ENCODE data around the gene C1orf74. TPM values are rescaled to one million over a fixed set of nuclear protein-coding genes. Genes with fewer than 3 reads are reported as not detected.

C1orf74 gene
- total RNA-seq, 3 donors from 2014 or later, result 0.64 to 3.1 (median 2.0) TPM

GRCh38 chr1:209746451-209747165 lies 37.8 kb downstream of the C1orf74 start:
- intact Hi-C loops (cut with DNase I; ENCODE audit: low total_unique reads), result no loop called here
- no peak overlapping the region for H3K4me3 ChIP-seq
- no peaks in the 10 kb centered on the region for H3K9me3 ChIP-seq
- no peaks in the 10 kb centered on the region for H3K36me3 ChIP-seq
- no peak overlapping the region for H3K27ac ChIP-seq
- no peak for DNase-seq (ENCODE audit: low spot score in 2 of 2)
- no peaks in the 10 kb centered on the region for H3K4me1 ChIP-seq
- H3K27me3 ChIP-seq, result no peaks in the 10 kb centered on the region
- TF ChIP-seq POLR2AphosphoS5 (IDR thresholded peaks at IDR 0.05) (no peak), POLR2A (IDR thresholded peaks at IDR 0.05) (no peak)
- TF ChIP-seq, protein P1, sequence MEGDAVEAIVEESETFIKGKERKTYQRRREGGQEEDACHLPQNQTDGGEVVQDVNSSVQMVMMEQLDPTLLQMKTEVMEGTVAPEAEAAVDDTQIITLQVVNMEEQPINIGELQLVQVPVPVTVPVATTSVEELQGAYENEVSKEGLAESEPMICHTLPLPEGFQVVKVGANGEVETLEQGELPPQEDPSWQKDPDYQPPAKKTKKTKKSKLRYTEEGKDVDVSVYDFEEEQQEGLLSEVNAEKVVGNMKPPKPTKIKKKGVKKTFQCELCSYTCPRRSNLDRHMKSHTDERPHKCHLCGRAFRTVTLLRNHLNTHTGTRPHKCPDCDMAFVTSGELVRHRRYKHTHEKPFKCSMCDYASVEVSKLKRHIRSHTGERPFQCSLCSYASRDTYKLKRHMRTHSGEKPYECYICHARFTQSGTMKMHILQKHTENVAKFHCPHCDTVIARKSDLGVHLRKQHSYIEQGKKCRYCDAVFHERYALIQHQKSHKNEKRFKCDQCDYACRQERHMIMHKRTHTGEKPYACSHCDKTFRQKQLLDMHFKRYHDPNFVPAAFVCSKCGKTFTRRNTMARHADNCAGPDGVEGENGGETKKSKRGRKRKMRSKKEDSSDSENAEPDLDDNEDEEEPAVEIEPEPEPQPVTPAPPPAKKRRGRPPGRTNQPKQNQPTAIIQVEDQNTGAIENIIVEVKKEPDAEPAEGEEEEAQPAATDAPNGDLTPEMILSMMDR (IDR thresholded peaks at IDR 0.05), result no peak

DNA sequence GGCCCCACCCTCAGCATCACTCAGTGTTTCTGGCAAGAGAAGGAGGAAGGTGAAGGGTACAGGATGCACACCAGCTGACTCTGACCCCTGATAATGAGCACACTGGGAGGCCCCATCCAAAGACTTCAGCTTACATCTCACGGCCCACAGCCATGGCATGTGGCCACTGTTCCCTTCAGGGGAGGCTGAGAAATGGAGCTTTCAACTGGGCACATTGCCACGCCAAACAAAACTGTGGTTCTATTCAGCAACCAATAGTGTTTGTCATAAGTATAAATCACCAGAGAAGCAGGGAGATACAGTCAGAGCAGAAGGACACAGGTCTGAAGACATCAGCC lies 41.2 kb downstream of the C1orf74 start:
- Histone ChIP-seq H3K4me3 (no peak overlapping the region), H3K27ac (peak overlapping the region in 1 of 2 donors; percentile 26), H3K9me3 (no peaks in the 10 kb centered on the region), H3K4me1 (no peaks in the 10 kb centered on the region), H3K36me3 (no peaks in the 10 kb centered on the region), H3K27me3 (no peaks in the 10 kb centered on the region)
- DNase-seq (ENCODE audit: low spot score in 2 of 2), result no peak
- intact Hi-C loops (cut with DNase I; ENCODE audit: low total_unique reads), result no loop called here
- TF ChIP-seq POLR2A (IDR thresholded peaks at IDR 0.05), result no peak
- no peak for TF ChIP-seq POLR2AphosphoS5 (IDR thresholded peaks at IDR 0.05)
- TF ChIP-seq, protein P1 (IDR thresholded peaks at IDR 0.05), result no peak

DNA sequence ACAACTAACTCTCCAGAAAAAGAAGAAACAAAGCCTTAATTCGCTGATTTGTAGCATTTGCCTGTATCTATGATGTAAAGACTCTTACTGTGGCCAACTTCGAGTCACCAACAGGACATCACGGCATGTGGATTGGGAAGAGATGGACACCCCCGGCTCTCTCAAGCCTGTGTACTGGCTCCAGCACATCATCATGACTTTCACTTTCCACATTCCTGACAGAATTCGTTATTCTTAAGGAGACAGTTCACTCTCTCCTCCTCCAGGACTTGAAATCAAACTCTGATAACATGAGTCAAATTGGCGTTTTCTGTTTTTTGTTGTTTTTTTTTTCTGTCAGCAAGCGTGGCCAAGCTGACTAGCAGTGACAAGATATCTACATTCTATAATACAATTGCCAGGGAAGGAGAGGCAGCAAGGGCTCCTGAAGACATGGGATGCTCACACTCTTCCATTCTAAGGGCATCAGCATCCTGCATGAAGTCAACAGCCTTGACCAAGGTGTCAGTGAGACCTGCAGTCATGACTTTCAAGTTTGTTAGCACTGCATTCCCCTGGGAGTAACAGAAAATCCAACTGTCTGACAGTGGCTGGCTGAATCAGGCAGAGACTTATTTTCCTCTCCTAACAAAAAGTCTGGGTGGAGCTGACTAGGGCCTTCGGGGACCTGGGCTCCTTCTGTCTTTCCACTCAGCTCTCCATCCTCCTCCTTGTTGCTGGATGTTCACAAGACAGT lies 41.8 kb downstream of the C1orf74 start:
- Histone ChIP-seq H3K4me3 (no peak overlapping the region), H3K36me3 (no peaks in the 10 kb centered on the region), H3K4me1 (no peaks in the 10 kb centered on the region), H3K27ac (peak overlapping the region in 1 of 2 donors; percentile 26), H3K27me3 (no peaks in the 10 kb centered on the region), H3K9me3 (no peaks in the 10 kb centered on the region)
- intact Hi-C loops (cut with DNase I; ENCODE audit: low total_unique reads), result no loop called here
- TF ChIP-seq, protein P1 (IDR thresholded peaks at IDR 0.05), result no peak
- no peak for TF ChIP-seq POLR2A (IDR thresholded peaks at IDR 0.05)
- no peak for TF ChIP-seq POLR2AphosphoS5 (IDR thresholded peaks at IDR 0.05)
- DNase-seq (ENCODE audit: low spot score in 2 of 2), result no peak

- TF ChIP-seq POLR2AphosphoS5 (IDR thresholded peaks at IDR 0.05) (no peak), POLR2A (IDR thresholded peaks at IDR 0.05) (no peak)
- TF ChIP-seq, protein P1 (IDR thresholded peaks at IDR 0.05), result no peak
- Histone ChIP-seq H3K9me3 (no peaks in the 10 kb centered on the region), H3K27ac (no peak overlapping the region), H3K27me3 (no peaks in the 10 kb centered on the region), H3K36me3 (no peaks in the 10 kb centered on the region), H3K4me3 (no peak overlapping the region), H3K4me1 (no peaks in the 10 kb centered on the region)
- DNase-seq (ENCODE audit: low spot score in 2 of 2), result no peak
- intact Hi-C loops (cut with DNase I; ENCODE audit: low total_unique reads), result no loop called here
These were observed 42.5 kb downstream of the C1orf74 start for GRCh38 chr1:209741889-209742288.

GRCh38 chr1:209741193-209741592 lies 43.2 kb downstream of the C1orf74 start:
- H3K27me3 ChIP-seq, result no peaks in the 10 kb centered on the region
- H3K4me3 ChIP-seq, result no peak overlapping the region
- intact Hi-C loops (cut with DNase I; ENCODE audit: low total_unique reads), result no loop called here
- H3K36me3 ChIP-seq, result no peaks in the 10 kb centered on the region
- DNase-seq (ENCODE audit: low spot score in 2 of 2), result no peak
- H3K27ac ChIP-seq, result no peak overlapping the region
- no peak for TF ChIP-seq POLR2AphosphoS5 (IDR thresholded peaks at IDR 0.05)
- TF ChIP-seq, protein P1 (IDR thresholded peaks at IDR 0.05), result no peak
- TF ChIP-seq POLR2A (IDR thresholded peaks at IDR 0.05), result no peak
- no peaks in the 10 kb centered on the region for H3K4me1 ChIP-seq
- H3K9me3 ChIP-seq, result no peaks in the 10 kb centered on the region

Data from breast epithelium (tissue), 4 donors.